ENCODE data around the gene MFF.

- no peak for TF ChIP-seq EZH2 (IDR thresholded peaks at IDR 0.05)
- TF ChIP-seq CTCF (IDR thresholded peaks at IDR 0.05) = no peak
Measured at GRCh38 chr2:227370092-227370491, 45.0 kb downstream of the MFF start.

Data from neural progenitor cell (in vitro differentiated cells).